Prostate gland (tissue), 2 donors: ENCODE measurements around the gene XRCC3.

Experiments used
- POLR2A ChIP-seq: fragments of 450-650 bp; IDR thresholded peaks from one replicate; pipeline ENCODE4 v1.6.1; 2016; ENCODE audit warnings: antibody characterized with exemption, mild to moderate bottlenecking
- TF ChIP-seq, protein P1 (sequence below), 4 experiments: fragments of 200-600 bp in 2 of 4; fragments of 450-650 bp in 2 of 4; sonication (generic) in 2 of 4; IDR thresholded peaks; 1 replicate in 3 of 4; 2 replicates in 1 of 4; pipeline ENCODE4 v1.5.1; 2016 to 2019; ENCODE audit warnings: antibody characterized with exemption in 4 of 4, mild to moderate bottlenecking in 2 of 4, moderate library complexity in 2 of 4

GRCh38 chr14:103740991-103741689, 25.9 kb upstream of the XRCC3 start:
- no peak for TF ChIP-seq POLR2A
- TF ChIP-seq, protein P1, sequence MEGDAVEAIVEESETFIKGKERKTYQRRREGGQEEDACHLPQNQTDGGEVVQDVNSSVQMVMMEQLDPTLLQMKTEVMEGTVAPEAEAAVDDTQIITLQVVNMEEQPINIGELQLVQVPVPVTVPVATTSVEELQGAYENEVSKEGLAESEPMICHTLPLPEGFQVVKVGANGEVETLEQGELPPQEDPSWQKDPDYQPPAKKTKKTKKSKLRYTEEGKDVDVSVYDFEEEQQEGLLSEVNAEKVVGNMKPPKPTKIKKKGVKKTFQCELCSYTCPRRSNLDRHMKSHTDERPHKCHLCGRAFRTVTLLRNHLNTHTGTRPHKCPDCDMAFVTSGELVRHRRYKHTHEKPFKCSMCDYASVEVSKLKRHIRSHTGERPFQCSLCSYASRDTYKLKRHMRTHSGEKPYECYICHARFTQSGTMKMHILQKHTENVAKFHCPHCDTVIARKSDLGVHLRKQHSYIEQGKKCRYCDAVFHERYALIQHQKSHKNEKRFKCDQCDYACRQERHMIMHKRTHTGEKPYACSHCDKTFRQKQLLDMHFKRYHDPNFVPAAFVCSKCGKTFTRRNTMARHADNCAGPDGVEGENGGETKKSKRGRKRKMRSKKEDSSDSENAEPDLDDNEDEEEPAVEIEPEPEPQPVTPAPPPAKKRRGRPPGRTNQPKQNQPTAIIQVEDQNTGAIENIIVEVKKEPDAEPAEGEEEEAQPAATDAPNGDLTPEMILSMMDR (IDR thresholded peaks at IDR 0.05) = no peak
